Hematopoietic multipotent progenitor cell treated with erythropoietin and hydrocortisone succinate and interleukin-3 and kit ligand, for 4 days (in vitro differentiated cells): Measurements from ENCODE around the gene CYP27C1.
"Not testable (repeated sequence)": the region's sequence is repeated elsewhere in the genome, so short reads cannot be mapped to it uniquely, and the experiment has no call there.

Source experiments
- DNase-seq: peaks from one replicate; pipeline ENCODE4 v3.0.0-alpha.2; 2015

Gene CYP27C1

GRCh38 chr2:127169066-127169660 is 50.9 kb downstream of the CYP27C1 start:
- DNase-seq: no peak

DNA sequence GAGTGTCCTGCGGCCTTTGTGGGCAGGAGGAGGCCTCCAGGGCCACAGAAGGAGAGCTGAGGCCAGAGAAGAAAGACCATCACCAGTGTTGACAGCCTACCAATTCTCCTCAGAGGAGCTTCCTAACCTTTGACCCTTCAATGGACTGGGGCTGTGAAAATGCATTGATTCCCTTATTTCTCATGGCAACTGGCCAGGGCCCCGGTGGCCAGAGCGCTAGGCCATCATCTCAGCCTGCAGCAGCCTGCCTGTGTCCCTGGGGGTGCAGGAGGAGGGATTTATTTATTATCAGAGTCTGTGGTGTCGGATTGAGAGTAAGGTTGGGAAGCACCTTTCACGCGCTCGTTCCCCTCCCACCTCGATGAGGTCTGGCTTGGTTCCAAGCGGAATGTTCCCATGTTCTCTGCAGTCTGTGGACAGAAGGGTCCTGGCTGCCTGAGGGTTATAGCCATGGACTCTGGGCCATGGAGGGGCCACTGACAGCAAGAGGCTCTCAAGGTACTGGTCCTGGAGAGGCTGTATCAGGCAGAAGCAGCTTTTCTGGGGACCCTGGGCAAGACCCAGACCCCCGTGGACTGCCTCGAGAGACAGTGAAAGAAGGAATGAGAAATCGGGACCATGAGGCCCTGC is 53.8 kb downstream of the CYP27C1 start:
- DNase-seq: no peak

- DNase-seq: no peak
These were observed 54.6 kb downstream of the CYP27C1 start for GRCh38 chr2:127165539-127165935.

DNA sequence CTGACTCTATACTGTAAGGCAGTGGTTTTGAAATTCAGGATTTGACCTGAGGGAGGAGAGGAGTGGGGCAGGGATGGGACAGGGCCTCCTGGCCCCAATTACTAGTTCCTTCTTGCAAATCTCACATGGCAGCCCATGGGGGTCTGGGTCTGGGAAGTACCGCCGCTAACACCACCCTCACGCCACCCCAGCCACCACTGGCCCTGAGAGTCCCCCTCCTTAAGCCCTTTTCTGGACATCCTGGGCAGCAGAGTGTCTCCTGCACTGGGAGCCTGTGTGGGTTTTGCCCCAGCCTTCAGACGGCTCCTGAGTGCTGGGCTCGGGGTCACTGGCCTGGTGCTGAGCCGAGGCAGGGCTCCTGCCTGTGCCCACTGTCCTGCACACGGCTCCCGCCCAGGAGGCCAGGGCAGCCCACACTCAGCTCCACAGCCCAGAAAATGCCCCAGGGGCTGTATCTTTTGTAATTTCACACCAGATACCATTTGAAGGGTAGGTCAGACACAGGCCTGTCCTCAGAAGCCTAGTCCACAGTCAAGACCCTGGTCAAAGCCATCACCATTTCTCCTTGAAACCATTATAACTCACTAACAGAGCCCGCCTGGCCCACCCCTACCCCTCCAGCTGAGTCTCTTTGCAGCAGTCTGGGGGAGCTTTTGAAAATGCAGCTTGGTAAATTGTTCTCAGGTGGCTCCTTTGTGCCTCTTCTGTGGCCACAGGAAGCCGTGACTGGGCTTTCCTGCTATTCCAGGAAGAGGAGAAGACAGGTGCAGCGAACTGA is 55.1 kb downstream of the CYP27C1 start:
- DNase-seq: no peak

DNA sequence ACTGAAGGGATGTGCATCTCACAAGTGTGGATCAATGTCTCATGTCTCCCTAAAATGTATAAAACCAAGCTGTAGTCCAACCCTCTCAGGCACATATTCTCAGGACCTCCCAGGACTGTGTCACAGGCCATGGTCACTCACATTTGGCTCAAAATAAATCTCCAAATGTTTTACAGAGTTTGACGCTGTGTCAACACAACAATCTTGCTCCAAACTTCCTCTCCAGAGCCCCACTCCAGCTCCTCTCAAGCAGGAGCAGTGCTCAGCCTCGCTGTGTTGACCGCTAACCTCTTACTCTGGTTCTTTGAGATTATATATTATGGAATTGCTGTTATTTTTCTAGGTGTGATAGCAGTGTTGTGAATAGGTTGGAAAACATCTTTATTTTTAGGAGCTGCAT is 56.2 kb downstream of the CYP27C1 start:
- DNase-seq: no peak

GRCh38 chr2:127163090-127163406 is 57.1 kb downstream of the CYP27C1 start:
- DNase-seq: not testable (repeated sequence)

- no peak for DNase-seq
These were observed 57.6 kb downstream of the CYP27C1 start for GRCh38 chr2:127162261-127163089.

- no peak for DNase-seq
These were observed 58.6 kb downstream of the CYP27C1 start for GRCh38 chr2:127161176-127162136.

DNA sequence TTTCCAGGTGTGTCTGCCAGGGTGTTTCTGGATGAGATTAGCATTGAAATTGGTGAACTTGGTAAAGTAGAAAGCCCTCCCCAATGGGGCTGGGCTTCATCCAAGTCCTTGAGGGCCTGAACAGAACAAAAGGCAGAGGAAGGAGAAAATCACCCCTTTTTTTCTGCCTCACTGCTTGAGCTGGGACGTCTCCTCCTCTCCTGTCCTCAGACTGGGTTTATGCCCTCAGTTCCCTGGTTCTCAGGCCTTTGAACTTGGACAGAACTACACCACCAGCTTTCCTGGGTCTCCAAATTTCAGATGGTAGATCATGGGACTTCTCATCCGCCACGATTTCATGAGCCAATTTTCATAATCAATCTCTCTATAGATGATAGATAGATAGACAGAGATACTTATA is 59.4 kb downstream of the CYP27C1 start:
- DNase-seq: no peak

DNA sequence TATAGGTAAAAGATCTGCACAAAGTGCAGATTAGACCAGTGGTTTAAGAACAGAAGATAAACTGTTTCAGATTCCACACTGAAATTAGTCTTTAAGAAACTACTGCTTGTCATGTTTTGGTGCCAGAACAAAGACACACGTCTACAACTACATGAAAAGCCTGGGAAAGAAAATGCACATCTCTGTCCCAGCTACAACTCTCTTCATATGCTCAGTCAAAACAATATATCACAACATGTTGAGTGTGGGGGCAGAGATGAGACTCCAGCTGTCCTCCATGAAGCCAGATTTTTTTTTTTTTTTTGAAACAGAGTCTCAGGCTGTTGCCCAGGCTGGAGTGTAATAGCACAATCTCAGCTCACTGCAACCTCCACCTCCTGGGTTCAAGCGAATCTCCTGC is 60.6 kb downstream of the CYP27C1 start:
- DNase-seq: no peak

DNA sequence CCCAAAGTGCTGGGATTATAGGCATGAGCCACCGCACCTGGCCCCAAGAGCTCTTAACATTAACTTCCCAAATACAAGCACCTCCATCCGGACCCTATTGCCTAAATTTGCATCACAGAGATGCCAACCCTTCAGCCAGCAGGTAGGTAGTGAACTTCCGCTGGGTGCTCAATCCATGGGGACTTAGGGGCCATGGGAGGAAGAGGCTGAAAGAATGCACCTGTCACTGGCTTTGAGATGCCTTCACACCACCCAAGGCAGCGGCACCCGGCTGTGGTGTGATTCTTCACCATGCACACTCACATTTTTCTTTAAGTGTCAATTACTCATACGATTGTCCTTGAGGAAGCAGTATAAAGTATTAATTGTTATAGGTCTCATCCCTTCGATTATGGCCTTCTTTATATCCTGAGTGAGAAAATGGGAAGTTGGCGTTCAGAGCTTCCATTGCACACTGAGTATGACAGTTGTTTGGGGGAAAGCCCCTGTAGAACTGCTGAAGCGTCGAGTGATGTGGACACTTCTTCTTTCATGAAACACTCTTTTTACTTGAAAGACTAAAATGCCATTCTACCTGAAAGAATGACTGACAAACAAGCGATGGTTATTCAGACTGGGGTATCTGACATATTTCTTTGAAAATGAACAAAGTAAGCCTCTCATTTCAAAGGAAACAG is 61.3 kb downstream of the CYP27C1 start:
- DNase-seq: peak; percentile 43

- peak; percentile 35 for DNase-seq
These were observed 62.2 kb downstream of the CYP27C1 start for GRCh38 chr2:127157651-127158485.

DNA sequence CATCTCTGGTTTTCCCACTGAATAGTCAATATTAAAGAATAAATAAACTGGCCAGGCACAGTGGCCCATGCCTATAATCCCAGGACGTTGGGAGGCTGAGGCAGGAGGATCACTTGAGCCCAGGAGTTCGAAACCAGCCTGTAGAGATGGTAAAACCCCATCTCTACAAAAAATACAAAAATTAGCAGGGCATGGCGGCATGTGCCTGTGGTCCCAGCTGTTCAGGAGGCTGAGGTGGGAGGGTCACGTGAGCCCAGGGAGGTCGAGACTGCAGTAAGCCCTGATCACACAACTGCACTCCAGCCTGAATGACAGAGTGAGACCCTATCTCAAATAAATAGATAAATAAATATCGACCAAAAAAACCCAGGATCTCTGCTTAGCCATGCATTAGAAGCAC is 63.0 kb downstream of the CYP27C1 start:
- no peak for DNase-seq

GRCh38 chr2:127155947-127156346 is 64.2 kb downstream of the CYP27C1 start:
- DNase-seq: no peak

- no peak for DNase-seq
These were observed 65.0 kb downstream of the CYP27C1 start for GRCh38 chr2:127155028-127155581.

GRCh38 chr2:127154396-127154795 is 65.7 kb downstream of the CYP27C1 start:
- no peak for DNase-seq

- no peak for DNase-seq
These were observed 66.4 kb downstream of the CYP27C1 start for GRCh38 chr2:127153691-127154158.

DNA sequence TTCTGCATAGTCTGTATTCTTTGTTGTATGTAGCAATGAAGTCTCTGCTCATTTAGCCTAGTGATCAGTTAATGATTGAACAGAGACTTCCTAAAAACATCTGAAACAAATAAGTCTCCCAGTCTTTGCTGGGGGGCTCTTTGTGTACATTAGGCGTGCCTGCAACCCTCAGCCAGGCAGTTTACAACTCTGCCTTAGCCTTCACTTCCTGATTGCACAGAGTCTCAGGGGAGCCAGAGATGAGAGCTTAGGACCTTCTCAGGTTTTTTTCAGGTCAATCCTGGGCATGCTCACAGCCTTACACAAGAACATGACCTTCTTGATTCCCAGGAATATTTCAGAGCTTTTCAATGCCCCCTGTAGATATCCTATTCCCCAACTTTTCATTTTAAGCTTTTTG is 69.1 kb downstream of the CYP27C1 start:
- DNase-seq: no peak

GRCh38 chr2:127149384-127149783 is 70.7 kb downstream of the CYP27C1 start:
- no peak for DNase-seq

DNA sequence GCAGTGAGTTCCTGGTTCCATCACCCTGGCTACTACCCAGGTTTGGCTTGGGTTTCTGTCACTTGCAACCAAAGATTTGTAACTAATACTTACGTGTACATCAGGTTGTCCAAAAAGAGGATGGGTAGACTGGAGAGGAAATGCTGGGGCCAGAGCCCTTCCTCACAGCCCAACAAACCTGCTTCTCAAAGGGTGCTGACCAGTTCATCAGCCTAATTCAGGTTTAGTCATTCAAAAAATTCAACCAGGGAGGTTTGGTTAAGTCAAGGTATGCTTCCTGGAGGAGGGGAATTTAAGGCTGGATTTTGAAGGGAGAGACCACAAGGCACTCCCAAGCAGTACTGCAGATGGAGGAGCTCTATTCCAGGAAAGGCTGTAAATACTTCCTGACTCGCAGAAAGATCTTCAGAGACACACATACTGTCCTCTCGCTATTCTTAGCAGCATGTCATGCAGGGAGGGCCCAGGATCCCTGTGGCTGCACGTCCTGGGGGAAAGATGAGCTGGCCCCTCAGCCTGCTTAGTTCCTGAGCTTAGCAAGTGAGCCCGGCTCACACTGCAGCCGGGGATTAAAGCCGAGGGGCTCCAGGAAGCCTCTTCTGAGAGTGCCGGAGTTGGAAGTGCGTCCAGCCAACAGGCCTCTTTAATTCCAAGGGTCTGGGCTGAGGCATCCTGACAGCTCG is 73.1 kb downstream of the CYP27C1 start:
- DNase-seq: no peak
